Liver (tissue), 9 donors: ENCODE measurements around the gene SREBF2. TPM values are rescaled to one million over a fixed set of nuclear protein-coding genes. Genes with fewer than 3 reads are reported as not detected.

Experiments used
- DNase-seq: peaks from one replicate; pipeline ENCODE4 v3.0.0-alpha.2; 2017; ENCODE audit warnings: low spot score
- H3K27ac ChIP-seq, 2 donors: one replicate each; pipeline ENCODE4 v1.7.0; 2013; ENCODE audit warnings: inconsistent platforms in 2 of 2, low read length in 2 of 2, control low read depth in 1 of 2, low read depth in 1 of 2, mild to moderate bottlenecking in 1 of 2
- H3K27me3 ChIP-seq, 4 donors: one replicate each; pipeline versions ENCODE4 v1.6.1 to v1.7.0; 2013; ENCODE audit warnings: low read length in 3 of 4, inconsistent platforms in 1 of 4, mild to moderate bottlenecking in 1 of 4, moderate library complexity in 1 of 4; ENCODE audit not compliant: control insufficient read depth in 4 of 4, insufficient read depth in 4 of 4
- H3K36me3 ChIP-seq, 4 donors: one replicate each; pipeline versions ENCODE4 v1.6.1 to v1.7.0; 2013; ENCODE audit warnings: low read length in 3 of 4, mild to moderate bottlenecking in 3 of 4, low read depth in 1 of 4, moderate library complexity in 1 of 4; ENCODE audit not compliant: control insufficient read depth in 4 of 4, insufficient read depth in 3 of 4
- H3K4me1 ChIP-seq, 4 donors: one replicate each; pipeline versions ENCODE4 v1.6.1 to v1.7.0; 2013; ENCODE audit warnings: low read length in 3 of 4, mild to moderate bottlenecking in 3 of 4, moderate library complexity in 1 of 4; ENCODE audit not compliant: control insufficient read depth in 4 of 4, insufficient read depth in 4 of 4
- H3K4me3 ChIP-seq, 3 donors: one replicate each; pipeline versions ENCODE4 v1.6.1 to v1.7.0; 2013; ENCODE audit warnings: low read length in 3 of 3, control low read depth in 1 of 3, low read depth in 1 of 3, mild to moderate bottlenecking in 1 of 3
- H3K9ac ChIP-seq, 2 donors: one replicate each; pipeline ENCODE4 v1.7.0; 2013; ENCODE audit warnings: low read length in 2 of 2, mild to moderate bottlenecking in 2 of 2, moderate library complexity in 2 of 2, control low read depth in 1 of 2, low read depth in 1 of 2
- H3K9me3 ChIP-seq, 4 donors: one replicate each; pipeline versions ENCODE4 v1.6.1 to v1.7.0; 2013; ENCODE audit warnings: low read length in 3 of 4; ENCODE audit not compliant: control insufficient read depth in 4 of 4
- ATF3 ChIP-seq: IDR thresholded peaks from 2 replicates; pipeline ENCODE4 v1.6.1; 2016; ENCODE audit warnings: antibody characterized with exemption
- EGR1 ChIP-seq, 2 donors: IDR thresholded peaks; 2 replicates each; pipeline ENCODE4 v1.6.1; 2016 to 2018; ENCODE audit warnings: antibody characterized with exemption in 2 of 2, low read depth in 2 of 2
- FOXA1 ChIP-seq: IDR thresholded peaks from 2 replicates; pipeline ENCODE4 v1.6.1; 2016; ENCODE audit warnings: antibody characterized with exemption
- FOXA2 ChIP-seq: IDR thresholded peaks from 2 replicates; pipeline ENCODE4 v1.6.1; 2016; ENCODE audit warnings: antibody characterized with exemption
- GABPA ChIP-seq, 2 donors: IDR thresholded peaks in 1 of 2; conservative IDR thresholded peaks in 1 of 2; 2 replicates each; pipeline ENCODE4 v1.6.1; 2016; ENCODE audit warnings: antibody characterized with exemption in 2 of 2, mild to moderate bottlenecking in 1 of 2, moderate library complexity in 1 of 2
- HNF4A ChIP-seq, 2 donors: conservative IDR thresholded peaks; 2 replicates each; pipeline ENCODE4 v1.6.1; 2016; ENCODE audit warnings: antibody characterized with exemption in 2 of 2, mild to moderate bottlenecking in 2 of 2
- RAD21 ChIP-seq, 2 donors: IDR thresholded peaks; 2 replicates each; pipeline ENCODE4 v1.6.1; 2016; ENCODE audit warnings: antibody characterized with exemption in 2 of 2, mild to moderate bottlenecking in 2 of 2
- RXRA ChIP-seq, 2 donors: IDR thresholded peaks; 2 replicates each; pipeline ENCODE4 v1.6.1; 2017 to 2018; ENCODE audit warnings: antibody characterized with exemption in 2 of 2, mild to moderate bottlenecking in 1 of 2
- SP1 ChIP-seq: IDR thresholded peaks from 2 replicates; pipeline ENCODE4 v1.6.1; 2018; ENCODE audit warnings: antibody characterized with exemption, mild to moderate bottlenecking
- TAF1 ChIP-seq: conservative IDR thresholded peaks from 2 replicates; pipeline ENCODE4 v1.6.1; 2016; ENCODE audit warnings: antibody characterized with exemption, mild to moderate bottlenecking
- YY1 ChIP-seq: IDR thresholded peaks from 2 replicates; pipeline ENCODE4 v1.6.1; 2016; ENCODE audit warnings: antibody characterized with exemption, mild to moderate bottlenecking
- WGBS: extraction: QIAGEN DNeasy Blood & Tissue Kit; methylation state at CpG from one replicate; pipeline ENCODE4 v1.1.7; 2013; 5-methylcytosine and 5-hydroxymethylcytosine counted together
- polyA plus RNA-seq, 2 donors: library from polyadenylated mRNA; stranded (reverse) in 1 of 2; unstranded in 1 of 2; fragments of 200-250 nt in 1 of 2; fragments of >200 nt in 1 of 2; fragmentation: Nextera tagmentation in 1 of 2; extraction: Ambion mirVana in 1 of 2; gene quantifications; one replicate each; pipeline versions ENCODE4 v1.2.1 to v1.2.3, GENCODE V29; 2013 to 2015
- total RNA-seq, 2 donors: library from RNA; depleted of rRNA; stranded (reverse); fragments of >200 nt; gene quantifications; one replicate each; pipeline ENCODE4 v1.2.3, GENCODE V29; 2014
- TF ChIP-seq, protein P1 (sequence below): IDR thresholded peaks from 2 replicates; pipeline ENCODE4 v1.6.1; 2016; ENCODE audit warnings: antibody characterized with exemption, mild to moderate bottlenecking
- TF ChIP-seq, protein P2 (sequence below): IDR thresholded peaks from 2 replicates; pipeline ENCODE4 v1.6.1; 2016; ENCODE audit warnings: antibody characterized with exemption
- donor health status: healthy.
- donor health status: healthy.
- donor health status: healthy.
- donor health status: healthy.
- donor health status: healthy.

The SREBF2 gene
- total and polyA plus RNA-seq, 4 donors = 18.3 to 69.6 (median 57.3) TPM

GRCh38 chr22:41902932-41903421, 70.1 kb downstream of the SREBF2 start (continued):
- TF ChIP-seq, protein P1, sequence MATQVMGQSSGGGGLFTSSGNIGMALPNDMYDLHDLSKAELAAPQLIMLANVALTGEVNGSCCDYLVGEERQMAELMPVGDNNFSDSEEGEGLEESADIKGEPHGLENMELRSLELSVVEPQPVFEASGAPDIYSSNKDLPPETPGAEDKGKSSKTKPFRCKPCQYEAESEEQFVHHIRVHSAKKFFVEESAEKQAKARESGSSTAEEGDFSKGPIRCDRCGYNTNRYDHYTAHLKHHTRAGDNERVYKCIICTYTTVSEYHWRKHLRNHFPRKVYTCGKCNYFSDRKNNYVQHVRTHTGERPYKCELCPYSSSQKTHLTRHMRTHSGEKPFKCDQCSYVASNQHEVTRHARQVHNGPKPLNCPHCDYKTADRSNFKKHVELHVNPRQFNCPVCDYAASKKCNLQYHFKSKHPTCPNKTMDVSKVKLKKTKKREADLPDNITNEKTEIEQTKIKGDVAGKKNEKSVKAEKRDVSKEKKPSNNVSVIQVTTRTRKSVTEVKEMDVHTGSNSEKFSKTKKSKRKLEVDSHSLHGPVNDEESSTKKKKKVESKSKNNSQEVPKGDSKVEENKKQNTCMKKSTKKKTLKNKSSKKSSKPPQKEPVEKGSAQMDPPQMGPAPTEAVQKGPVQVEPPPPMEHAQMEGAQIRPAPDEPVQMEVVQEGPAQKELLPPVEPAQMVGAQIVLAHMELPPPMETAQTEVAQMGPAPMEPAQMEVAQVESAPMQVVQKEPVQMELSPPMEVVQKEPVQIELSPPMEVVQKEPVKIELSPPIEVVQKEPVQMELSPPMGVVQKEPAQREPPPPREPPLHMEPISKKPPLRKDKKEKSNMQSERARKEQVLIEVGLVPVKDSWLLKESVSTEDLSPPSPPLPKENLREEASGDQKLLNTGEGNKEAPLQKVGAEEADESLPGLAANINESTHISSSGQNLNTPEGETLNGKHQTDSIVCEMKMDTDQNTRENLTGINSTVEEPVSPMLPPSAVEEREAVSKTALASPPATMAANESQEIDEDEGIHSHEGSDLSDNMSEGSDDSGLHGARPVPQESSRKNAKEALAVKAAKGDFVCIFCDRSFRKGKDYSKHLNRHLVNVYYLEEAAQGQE = peak; percentile 95
- TF ChIP-seq RXRA (IDR thresholded peaks at IDR 0.05) (peak; percentile 85 to 86), YY1 (peak; percentile 65)

DNA sequence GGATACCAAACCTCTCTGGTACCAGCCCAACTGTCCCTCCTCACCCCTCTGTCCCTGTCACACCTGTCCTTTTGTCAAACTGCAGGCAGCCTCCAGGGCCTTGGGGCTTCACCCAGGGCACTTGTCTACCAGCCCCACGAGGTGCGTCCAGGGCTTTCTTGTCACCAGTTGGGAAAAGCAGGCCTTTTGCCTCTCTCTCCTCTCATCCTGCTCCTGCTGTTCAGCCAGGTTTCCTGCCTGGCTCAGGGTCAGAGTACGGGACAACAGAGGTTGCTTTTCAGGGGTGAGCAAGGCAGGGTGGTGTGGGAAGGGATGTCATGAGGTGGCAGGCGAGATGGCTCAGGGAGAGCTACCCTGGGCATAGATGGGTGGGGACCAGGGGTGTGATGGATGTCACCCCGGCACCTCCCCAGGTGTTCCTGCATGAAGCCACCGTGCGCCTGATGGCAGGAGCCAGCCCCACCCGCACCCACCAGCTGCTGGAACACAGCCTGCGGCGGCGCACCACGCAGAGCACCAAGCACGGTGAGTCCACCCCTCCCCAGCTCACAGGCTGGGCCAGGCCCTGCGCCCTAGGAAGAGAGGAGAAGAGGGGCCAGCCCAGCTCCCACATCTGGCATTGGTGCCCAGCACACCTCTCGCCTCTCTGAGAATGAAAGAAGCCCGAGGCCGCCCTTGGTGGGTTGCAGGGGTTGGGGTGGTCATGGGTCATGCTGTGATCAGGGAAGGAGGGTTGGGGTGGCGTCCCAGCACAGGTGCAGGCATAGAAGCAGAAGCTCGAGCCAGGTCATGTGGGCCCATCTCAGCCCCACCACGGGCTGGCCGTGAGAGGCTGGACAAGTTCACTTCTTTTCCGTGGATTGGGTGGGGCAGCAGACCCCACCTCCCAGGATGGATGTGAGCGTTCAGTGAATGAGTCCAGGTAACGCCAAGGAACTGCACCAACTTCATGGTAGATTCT, 71.8 kb downstream of the SREBF2 start:
- Histone ChIP-seq H3K4me1 (peaks cover 2 to 31% (median 20%) of the 10 kb centered on the region in 4 donors), H3K36me3 (peaks cover 24 to 38% (median 31%) of the 10 kb centered on the region in 4 donors), H3K4me3 (no peak overlapping the region), H3K27me3 (no peaks in the 10 kb centered on the region), H3K9me3 (no peaks in the 10 kb centered on the region), H3K27ac (no peak overlapping the region), H3K9ac (no peak overlapping the region)
- whole genome bisulfite sequencing = 93% methylated on average over 24 of the region's 24 CpGs
- no peak for DNase-seq
- no peak for TF ChIP-seq HNF4A (conservative IDR thresholded peaks at IDR 0.05)
- TF ChIP-seq EGR1 (IDR thresholded peaks at IDR 0.05; ENCODE audit: low read depth in 2 of 2) = no peak
- TF ChIP-seq GABPA (IDR thresholded peaks at IDR 0.05 in 1 of 2, conservative IDR thresholded peaks at IDR 0.05 in 1 of 2) = no peak
- no peak for TF ChIP-seq TAF1
- TF ChIP-seq RXRA (IDR thresholded peaks at IDR 0.05) = no peak
- TF ChIP-seq ATF3 = no peak
- no peak for TF ChIP-seq SP1
- TF ChIP-seq FOXA2 = no peak
- TF ChIP-seq FOXA1 = no peak
- TF ChIP-seq, protein P1 = no peak
- no peak for TF ChIP-seq RAD21 (IDR thresholded peaks at IDR 0.05)
- TF ChIP-seq, protein P2, sequence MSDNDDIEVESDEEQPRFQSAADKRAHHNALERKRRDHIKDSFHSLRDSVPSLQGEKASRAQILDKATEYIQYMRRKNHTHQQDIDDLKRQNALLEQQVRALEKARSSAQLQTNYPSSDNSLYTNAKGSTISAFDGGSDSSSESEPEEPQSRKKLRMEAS = no peak
